Astrocyte (in vitro differentiated cells and primary cell): ENCODE results near the gene KDM3B. TPM values are rescaled to one million over a fixed set of nuclear protein-coding genes. Genes with fewer than 3 reads are reported as not detected.

Experiments
- DNase-seq: peaks from one replicate; pipeline ENCODE4 v3.0.0-alpha.2; 2010; ENCODE audit warnings: low read depth
- FAIRE-seq: peaks from 2 replicates; lab custom pipeline; 2011; peaks lifted over from hg19 to GRCh38; lab: Jason Lieb, UNC
- H2AFZ ChIP-seq: 2 replicates; pipeline ENCODE4 v1.6.0; 2012; ENCODE audit warnings: low read depth, low read length, inconsistent platforms
- H3K27ac ChIP-seq: 2 replicates; pipeline ENCODE4 v1.5.1; 2011; ENCODE audit warnings: low read depth, low read length, inconsistent platforms
- H3K27me3 ChIP-seq: 2 replicates; pipeline ENCODE4 v1.6.0; 2011; ENCODE audit warnings: low read length, inconsistent platforms; ENCODE audit not compliant: insufficient read depth
- H3K36me3 ChIP-seq: 2 replicates; pipeline ENCODE4 v1.5.1; 2011; ENCODE audit warnings: low read length, inconsistent platforms; ENCODE audit not compliant: insufficient read depth
- H3K4me1 ChIP-seq: 2 replicates; pipeline ENCODE4 v1.5.1; 2011; ENCODE audit warnings: low read length, inconsistent platforms; ENCODE audit not compliant: insufficient read depth
- H3K4me2 ChIP-seq: 2 replicates; pipeline ENCODE4 v1.6.0; 2012; ENCODE audit warnings: low read length, inconsistent platforms
- H3K4me3 ChIP-seq: 2 replicates; pipeline ENCODE4 v1.5.1; 2011; ENCODE audit warnings: low read depth, mild to moderate bottlenecking, low read length, inconsistent platforms; ENCODE audit not compliant: insufficient read depth
- H3K79me2 ChIP-seq: 2 replicates; pipeline ENCODE4 v1.6.0; 2012; ENCODE audit warnings: mild to moderate bottlenecking, low read length, inconsistent platforms; ENCODE audit not compliant: insufficient read depth
- H3K9ac ChIP-seq: 2 replicates; pipeline ENCODE4 v1.6.0; 2012; ENCODE audit warnings: mild to moderate bottlenecking, low read length, inconsistent platforms
- H3K9me3 ChIP-seq: 2 replicates; pipeline ENCODE4 v1.5.1; 2012; ENCODE audit warnings: low read depth, mild to moderate bottlenecking, low read length, inconsistent platforms; ENCODE audit not compliant: insufficient read depth
- H4K20me1 ChIP-seq: 2 replicates; pipeline ENCODE4 v1.6.0; 2012; ENCODE audit warnings: low read length, inconsistent platforms; ENCODE audit not compliant: insufficient read depth
- H3K27ac Mint-ChIP-seq: one replicate; pipeline ENCODE4 v1.8.0; 2021; ENCODE audit warnings: mild to moderate bottlenecking, mixed read lengths; ENCODE audit not compliant: unreplicated experiment
- H3K27me3 Mint-ChIP-seq: one replicate; pipeline ENCODE4 v1.8.0; 2021; ENCODE audit warnings: low read depth, mixed read lengths; ENCODE audit not compliant: unreplicated experiment
- H3K36me3 Mint-ChIP-seq: one replicate; pipeline ENCODE4 v1.8.0; 2021; ENCODE audit warnings: low read depth, mixed read lengths; ENCODE audit not compliant: unreplicated experiment
- H3K4me1 Mint-ChIP-seq: one replicate; pipeline ENCODE4 v1.8.0; 2021; ENCODE audit warnings: low read depth, mixed read lengths; ENCODE audit not compliant: unreplicated experiment
- H3K4me3 Mint-ChIP-seq: one replicate; pipeline ENCODE4 v1.8.0; 2021; ENCODE audit warnings: mild to moderate bottlenecking, moderate library complexity, mixed read lengths; ENCODE audit not compliant: unreplicated experiment
- H3K9me3 Mint-ChIP-seq: one replicate; pipeline ENCODE4 v1.8.0; 2021; ENCODE audit warnings: mild to moderate bottlenecking, mixed read lengths; ENCODE audit not compliant: unreplicated experiment
- CTCF ChIP-seq: IDR thresholded peaks from 2 replicates; pipeline ENCODE4 v1.5.1; 2011; ENCODE audit warnings: low read depth, mild to moderate bottlenecking, inconsistent platforms, low read length, moderate library complexity; ENCODE audit not compliant: insufficient read depth
- EZH2 ChIP-seq: IDR thresholded peaks from 2 replicates; pipeline ENCODE4 v1.6.1; 2012; ENCODE audit warnings: mild to moderate bottlenecking, low read length, inconsistent platforms; ENCODE audit not compliant: insufficient read depth
- total RNA-seq: library from RNA; stranded (reverse); gene quantifications from 2 replicates; pipeline ENCODE4 v1.2.1, GENCODE V29; 2021

KDM3B gene
- total RNA-seq, 1 donor from 2014 or later, result 48.6 TPM

GRCh38 chr5:138439477-138440158 lies 87.1 kb downstream of the KDM3B start:
- H3K36me3 ChIP-seq, result peaks cover 15% of the 10 kb centered on the region
- Mint-ChIP-seq H3K4me1 (no peaks in the 10 kb centered on the region), H3K9me3 (no peaks in the 10 kb centered on the region), H3K27ac (no peak overlapping the region), H3K4me3 (peak overlapping the region; percentile 88), H3K27me3 (peaks cover 7% of the 10 kb centered on the region), H3K36me3 (peaks cover 13% of the 10 kb centered on the region)
- peak overlapping the region; percentile 73 for H3K9ac ChIP-seq
- peak overlapping the region; percentile 87 for H3K4me2 ChIP-seq
- peak overlapping the region; percentile 73 for H2AFZ ChIP-seq
- H3K27me3 ChIP-seq, result no peaks in the 10 kb centered on the region
- DNase-seq, result no peak
- no peaks in the 10 kb centered on the region for H3K79me2 ChIP-seq
- FAIRE-seq, result no peak
- no peaks in the 10 kb centered on the region for H4K20me1 ChIP-seq
- H3K27ac ChIP-seq, result no peak overlapping the region
- H3K4me3 ChIP-seq, result peak overlapping the region; percentile 65
- no peaks in the 10 kb centered on the region for H3K9me3 ChIP-seq
- TF ChIP-seq EZH2, result no peak
- TF ChIP-seq CTCF, result no peak
- peaks cover 17% of the 10 kb centered on the region for H3K4me1 ChIP-seq

GRCh38 chr5:138440159-138441073 lies 87.9 kb downstream of the KDM3B start:
- Histone ChIP-seq H3K27me3 (no peaks in the 10 kb centered on the region), H3K9me3 (no peaks in the 10 kb centered on the region), H3K27ac (no peak overlapping the region), H3K4me1 (peaks cover 17% of the 10 kb centered on the region), H3K9ac (peak overlapping the region; percentile 73), H3K79me2 (no peaks in the 10 kb centered on the region), H2AFZ (peak overlapping the region; percentile 73), H4K20me1 (no peaks in the 10 kb centered on the region), H3K4me3 (no peak overlapping the region), H3K36me3 (peaks cover 14% of the 10 kb centered on the region), H3K4me2 (peak overlapping the region; percentile 87)
- no peaks in the 10 kb centered on the region for H3K4me1 Mint-ChIP-seq
- no peaks in the 10 kb centered on the region for H3K9me3 Mint-ChIP-seq
- TF ChIP-seq EZH2 (no peak), CTCF (no peak)
- peaks cover 13% of the 10 kb centered on the region for H3K36me3 Mint-ChIP-seq
- no peak for FAIRE-seq
- H3K4me3 Mint-ChIP-seq, result peak overlapping the region; percentile 88
- peaks cover 7% of the 10 kb centered on the region for H3K27me3 Mint-ChIP-seq
- no peak overlapping the region for H3K27ac Mint-ChIP-seq
- no peak for DNase-seq
